ENCODE data around the gene NEK7.

GRCh38 chr1:198232378-198232777 lies 75.6 kb downstream of the NEK7 start:
- no peak for TF ChIP-seq CTCF (IDR thresholded peaks at IDR 0.05; ENCODE audit: low read length)
- TF ChIP-seq EZH2phosphoT487 (IDR thresholded peaks at IDR 0.05; ENCODE audit: low read length) = no peak
- no peak for TF ChIP-seq EZH2 (optimal IDR thresholded peaks at IDR 0.05; ENCODE audit: low read depth, low read length)
